Fibroblast of mammary gland (primary cell): ENCODE measurements around the gene NMT1.

ENCODE experiments used
- DNase-seq: peaks from one replicate; pipeline ENCODE4 v3.0.0-alpha.2; 2010; ENCODE audit warnings: low read depth
- H3K4me3 ChIP-seq: 2 replicates; pipeline ENCODE4 v1.5.1; 2011; ENCODE audit warnings: low read depth, mild to moderate bottlenecking, low read length, moderate library complexity; ENCODE audit not compliant: control insufficient read depth
- CTCF ChIP-seq: conservative IDR thresholded peaks from 2 replicates; pipeline ENCODE4 v1.5.1; 2011; ENCODE audit warnings: low read depth, low read length, inconsistent platforms; ENCODE audit not compliant: control insufficient read depth, insufficient read depth

The NMT1 gene

DNA sequence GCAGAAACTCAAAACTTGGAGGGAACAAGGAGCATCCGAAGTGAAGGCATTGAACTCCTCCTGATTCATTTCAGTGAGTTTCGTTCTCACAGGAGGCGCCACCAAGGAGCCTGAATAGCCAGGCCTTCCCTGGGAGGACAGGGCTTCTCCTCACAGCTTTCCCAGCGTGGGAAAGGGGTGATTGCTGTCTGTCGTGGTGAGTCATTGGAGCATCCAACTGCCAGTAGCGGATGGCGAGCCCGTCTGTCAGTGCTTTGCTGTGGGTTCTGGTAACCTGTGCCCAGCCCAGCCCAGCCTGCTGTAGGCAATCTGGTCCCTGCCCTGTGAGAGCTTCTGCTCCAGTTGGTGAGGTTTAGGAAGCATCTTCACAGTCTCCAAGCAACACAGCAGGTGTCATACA lies 42.9 kb downstream of the NMT1 start:
- no peak overlapping the region for H3K4me3 ChIP-seq
- DNase-seq, result peak; percentile 41
- no peak for TF ChIP-seq CTCF

DNA sequence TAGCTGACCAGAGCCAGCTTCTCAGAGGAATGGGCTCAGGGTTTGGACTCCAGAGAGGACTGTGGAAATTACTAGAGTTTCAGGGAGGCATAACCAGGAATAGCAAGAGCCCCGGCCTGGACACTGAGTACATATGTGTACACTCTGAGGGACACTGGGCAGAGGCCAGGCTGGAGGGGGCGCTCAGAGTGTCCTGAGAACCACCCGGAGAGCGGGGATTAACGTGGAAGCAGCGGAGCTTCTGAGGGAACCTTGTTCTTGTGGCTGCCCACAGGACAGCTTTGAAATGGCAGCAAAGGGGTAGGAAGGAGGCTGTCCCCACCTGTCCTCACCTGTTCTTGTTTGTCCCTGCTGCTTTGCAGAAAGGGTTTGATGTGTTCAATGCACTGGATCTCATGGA lies 43.4 kb downstream of the NMT1 start:
- TF ChIP-seq CTCF, result no peak
- H3K4me3 ChIP-seq, result no peak overlapping the region
- DNase-seq, result no peak

DNA sequence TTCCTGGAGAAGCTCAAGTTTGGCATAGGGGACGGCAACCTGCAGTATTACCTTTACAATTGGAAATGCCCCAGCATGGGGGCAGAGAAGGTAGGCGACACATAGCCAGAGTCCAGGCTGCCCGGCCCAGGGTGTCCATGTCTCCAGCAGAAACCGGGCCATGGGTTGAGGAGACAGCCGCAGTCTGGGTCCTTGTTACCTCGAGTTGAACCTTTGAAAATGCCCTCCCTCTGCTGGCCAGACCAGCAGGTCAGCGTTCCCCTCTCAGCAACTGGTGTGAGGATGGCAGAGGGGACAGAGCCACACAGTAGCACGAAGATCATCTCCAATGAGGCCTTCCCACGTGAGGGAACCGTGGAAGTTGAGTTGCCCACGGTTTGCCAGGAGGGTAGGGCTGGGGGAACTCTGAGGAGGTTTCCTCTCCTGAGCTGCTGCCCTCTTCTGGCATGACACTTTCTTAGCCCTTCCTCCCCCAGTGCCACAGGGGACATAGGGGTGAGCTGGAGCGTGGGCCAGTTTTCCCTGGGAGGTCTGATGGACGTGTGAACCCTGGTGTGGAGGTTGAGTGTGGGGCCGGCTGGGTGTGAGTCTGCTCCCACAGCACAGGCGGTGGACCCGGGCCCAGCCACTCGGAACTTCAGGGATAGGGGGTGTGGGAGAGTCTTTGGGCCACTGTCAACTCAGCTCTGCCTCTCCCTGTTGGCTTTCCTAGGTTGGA lies 43.9 kb downstream of the NMT1 start:
- TF ChIP-seq CTCF, result no peak
- no peak overlapping the region for H3K4me3 ChIP-seq
- DNase-seq, result no peak

DNA sequence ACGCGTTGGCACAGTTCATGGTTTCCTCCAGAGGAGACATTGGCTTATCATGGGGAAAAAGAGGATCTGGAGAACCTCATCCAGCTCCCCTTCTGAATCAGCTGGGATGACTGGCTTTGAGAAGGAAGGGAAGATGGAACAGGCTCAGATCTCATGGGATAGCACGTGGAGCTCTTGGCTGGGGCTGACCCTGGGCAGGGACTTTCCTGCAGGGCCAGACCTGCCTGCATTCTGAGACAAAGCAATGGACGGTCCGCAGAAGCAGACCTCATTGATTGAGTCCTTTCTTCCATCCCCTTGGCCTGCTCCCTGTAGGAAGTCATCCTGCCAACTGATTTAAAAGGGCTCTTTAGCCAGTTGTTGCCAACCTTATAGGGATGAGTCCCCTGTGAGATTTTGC lies 45.0 kb downstream of the NMT1 start:
- no peak overlapping the region for H3K4me3 ChIP-seq
- DNase-seq, result peak; percentile 33
- no peak for TF ChIP-seq CTCF

- DNase-seq, result no peak
- no peak for TF ChIP-seq CTCF
- H3K4me3 ChIP-seq, result no peak overlapping the region
These were observed 45.5 kb downstream of the NMT1 start for GRCh38 chr17:45106582-45106981.

GRCh38 chr17:45107293-45108010 lies 46.3 kb downstream of the NMT1 start:
- H3K4me3 ChIP-seq, result no peak overlapping the region
- DNase-seq, result no peak
- TF ChIP-seq CTCF, result no peak
